SK-N-SH (cell line): ENCODE measurements around the gene SSTR4. TPM values are rescaled to one million over a fixed set of nuclear protein-coding genes. Genes with fewer than 3 reads are reported as not detected.

Source experiments
- CTCF ChIA-PET: fragments of 300-600, 350-600 bp; formaldehyde crosslinking; extraction: SDS; loops from one replicate; lab custom pipeline; 2021; lab: Yijun Ruan, JAX
- POLR2A ChIA-PET: fragments of 350-600 bp; sonication (Branson Sonifier 250); formaldehyde crosslinking; extraction: SDS; loops from one replicate; lab custom pipeline; 2020; ENCODE audit warnings: antibody characterized with exemption, inconsistent platforms; lab: Yijun Ruan, JAX
- DNase-seq: peaks from one replicate; pipeline ENCODE4 v3.0.0; 2012
- H2AFZ ChIP-seq: fragments of 200-600 bp; sonication (generic); 2 replicates; pipeline ENCODE4 v1.8.1; 2016; ENCODE audit warnings: antibody characterized with exemption, mild to moderate bottlenecking, low read depth
- H3F3A ChIP-seq: fragments of 200-600 bp; sonication (generic); replicated peaks from 2 replicates; pipeline ENCODE3; 2016; ENCODE audit warnings: antibody characterized with exemption, mild to moderate bottlenecking; ENCODE audit not compliant: insufficient read depth
- H3K27ac ChIP-seq, 2 experiments: fragments of 200-500 bp in 1 of 2; fragments of 200-600 bp in 1 of 2; sonication (Bioruptor generic) in 1 of 2; sonication (generic), shearing (Covaris generic) in 1 of 2; 2 replicates each; pipeline versions ENCODE4 v1.5.1 to v1.6.1; 2014 to 2016; ENCODE audit warnings: low read depth in 2 of 2, inconsistent platforms in 1 of 2, low read length in 1 of 2, mild to moderate bottlenecking in 1 of 2, mixed read lengths in 1 of 2
- H3K27me3 ChIP-seq: fragments of 200-600 bp; sonication (generic), shearing (Covaris generic); 2 replicates; pipeline ENCODE4 v1.6.1; 2016; ENCODE audit warnings: mixed run types; ENCODE audit not compliant: insufficient read depth
- H3K36me3 ChIP-seq, 2 experiments: fragments of 200-500 bp in 1 of 2; fragments of 200-600 bp in 1 of 2; sonication (Bioruptor generic) in 1 of 2; sonication (generic) in 1 of 2; replicated peaks in 1 of 2; 2 replicates each; pipeline versions ENCODE3 to v1.5.1; 2014 to 2016; ENCODE audit warnings: low read length in 1 of 2, mild to moderate bottlenecking in 1 of 2; ENCODE audit not compliant: insufficient read depth in 2 of 2, control insufficient read depth in 1 of 2
- H3K4me1 ChIP-seq, 2 experiments: fragments of 200-500 bp in 1 of 2; fragments of 200-600 bp in 1 of 2; sonication (Bioruptor generic) in 1 of 2; sonication (generic), shearing (Covaris generic) in 1 of 2; 2 replicates each; pipeline versions ENCODE4 v1.5.1 to v1.6.1; 2014 to 2016; ENCODE audit warnings: low read depth in 1 of 2, low read length in 1 of 2, mixed run types in 1 of 2; ENCODE audit not compliant: insufficient read depth in 2 of 2, control insufficient read depth in 1 of 2
- H3K4me2 ChIP-seq: fragments of 200-600 bp; sonication (generic), shearing (Covaris generic); 2 replicates; pipeline ENCODE4 v1.6.1; 2017; ENCODE audit warnings: mixed run types
- H3K4me3 ChIP-seq, 2 experiments: fragments of 200-500 bp in 1 of 2; fragments of 200-600 bp in 1 of 2; sonication (Bioruptor generic) in 1 of 2; sonication (generic), shearing (Covaris generic) in 1 of 2; 2 replicates each; pipeline versions ENCODE4 v1.5.1 to v1.8.1; 2014 to 2016; ENCODE audit warnings: low read depth in 2 of 2, inconsistent platforms in 1 of 2, low read length in 1 of 2, mild to moderate bottlenecking in 1 of 2, mixed read lengths in 1 of 2, moderate library complexity in 1 of 2
- H3K79me2 ChIP-seq: fragments of 200-600 bp; sonication (generic); 2 replicates; pipeline ENCODE4 v1.8.1; 2017; ENCODE audit warnings: mild to moderate bottlenecking; ENCODE audit not compliant: insufficient read depth
- H3K9ac ChIP-seq: fragments of 200-600 bp; sonication (generic); 2 replicates; pipeline ENCODE4 v1.6.1; 2017; ENCODE audit warnings: mixed run types
- H3K9me2 ChIP-seq: fragments of 200-600 bp; sonication (generic); 2 replicates; pipeline ENCODE4 v1.6.1; 2017; ENCODE audit warnings: mixed run types
- H3K9me3 ChIP-seq: fragments of 200-600 bp; sonication (generic); 2 replicates; pipeline ENCODE4 v1.6.1; 2017; ENCODE audit warnings: mixed run types, mild to moderate bottlenecking, moderate library complexity
- H4K20me1 ChIP-seq: fragments of 200-600 bp; sonication (generic); 2 replicates; pipeline ENCODE4 v1.6.1; 2017; ENCODE audit warnings: mild to moderate bottlenecking, mixed run types; ENCODE audit not compliant: insufficient read depth
- CHD2 ChIP-seq: fragments of 150-350 bp; IDR thresholded peaks from 2 replicates; pipeline ENCODE4 v1.6.1; 2018; ENCODE audit warnings: low read length; ENCODE audit not compliant: partially characterized antibody
- FOSL2 ChIP-seq: IDR thresholded peaks from 2 replicates; pipeline ENCODE4 v1.4.0; 2012; ENCODE audit warnings: low read depth, mild to moderate bottlenecking, moderate library complexity, borderline replicate concordance
- FOXJ3 ChIP-seq: sonication (generic); formaldehyde crosslinking; IDR thresholded peaks from 2 replicates; pipeline ENCODE4 v1.5.1; 2020; ENCODE audit warnings: mild to moderate bottlenecking, missing genetic modification reagents
- GABPA ChIP-seq: IDR thresholded peaks from 2 replicates; pipeline ENCODE4 v1.4.0; 2012; ENCODE audit warnings: low read depth, mild to moderate bottlenecking
- NFIC ChIP-seq: IDR thresholded peaks from 2 replicates; pipeline ENCODE4 v1.4.0; 2012; ENCODE audit warnings: borderline replicate concordance
- NRF1 ChIP-seq: IDR thresholded peaks from 2 replicates; pipeline ENCODE4 v1.6.1; 2012; ENCODE audit warnings: low read depth, mild to moderate bottlenecking, low read length
- TAF1 ChIP-seq: IDR thresholded peaks from 2 replicates; pipeline ENCODE4 v1.6.1; 2012; ENCODE audit warnings: low read depth, mild to moderate bottlenecking, low read length, moderate library complexity, borderline replicate concordance
- WGBS: methylation state at CpG from one replicate; pipeline ENCODE4 v1.1.6; 2017; ENCODE audit warnings: low lambda C conversion rate; 5-methylcytosine and 5-hydroxymethylcytosine counted together
- polyA plus RNA-seq, 3 experiments: library from polyadenylated mRNA; depleted of rRNA; stranded (reverse); fragments of >200 nt; gene quantifications; 2 replicates each; pipeline ENCODE4 v1.2.3, GENCODE V29; 2012
- TF ChIP-seq, protein P1 (sequence below): fragments of 200-600 bp; sonication (generic); IDR thresholded peaks from 2 replicates; pipeline ENCODE4 v1.6.1; 2017; ENCODE audit warnings: antibody characterized with exemption, mild to moderate bottlenecking, moderate library complexity
- TF ChIP-seq, protein P2 (sequence below): IDR thresholded peaks from 2 replicates; pipeline ENCODE4; 2012

The SSTR4 gene
- polyA plus RNA-seq, 1 of the 3 experiments (the other 2 are of a cell fraction): not detected

DNA sequence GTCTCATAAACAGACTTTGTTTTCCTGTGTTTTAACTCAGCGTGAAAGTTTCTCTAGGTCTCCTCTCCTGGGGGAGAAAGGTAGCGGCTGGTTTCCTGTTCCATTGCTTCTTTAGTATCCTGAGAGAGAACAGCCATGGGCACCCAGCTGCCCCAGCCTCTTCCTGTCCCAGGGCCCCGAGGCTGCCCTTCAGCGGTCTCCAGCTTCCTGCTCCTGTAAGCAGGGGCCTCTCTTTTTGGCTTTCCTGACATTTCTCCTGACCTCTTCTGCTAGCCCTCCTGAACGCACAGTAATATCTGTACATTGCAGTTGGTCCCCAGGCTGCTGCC is 2.4 kb upstream of the SSTR4 start:
- H2AFZ ChIP-seq: no peak overlapping the region
- no peak overlapping the region for H3K4me2 ChIP-seq
- no peaks in the 10 kb centered on the region for H3K4me1 ChIP-seq
- H3F3A ChIP-seq: no peaks in the 10 kb centered on the region
- no peak overlapping the region for H3K4me3 ChIP-seq
- H4K20me1 ChIP-seq: no peaks in the 10 kb centered on the region
- TF ChIP-seq GABPA (no peak), CHD2 (no peak), NRF1 (no peak), NFIC (no peak), FOXJ3 (no peak), FOSL2 (no peak)
- TF ChIP-seq, protein P1, sequence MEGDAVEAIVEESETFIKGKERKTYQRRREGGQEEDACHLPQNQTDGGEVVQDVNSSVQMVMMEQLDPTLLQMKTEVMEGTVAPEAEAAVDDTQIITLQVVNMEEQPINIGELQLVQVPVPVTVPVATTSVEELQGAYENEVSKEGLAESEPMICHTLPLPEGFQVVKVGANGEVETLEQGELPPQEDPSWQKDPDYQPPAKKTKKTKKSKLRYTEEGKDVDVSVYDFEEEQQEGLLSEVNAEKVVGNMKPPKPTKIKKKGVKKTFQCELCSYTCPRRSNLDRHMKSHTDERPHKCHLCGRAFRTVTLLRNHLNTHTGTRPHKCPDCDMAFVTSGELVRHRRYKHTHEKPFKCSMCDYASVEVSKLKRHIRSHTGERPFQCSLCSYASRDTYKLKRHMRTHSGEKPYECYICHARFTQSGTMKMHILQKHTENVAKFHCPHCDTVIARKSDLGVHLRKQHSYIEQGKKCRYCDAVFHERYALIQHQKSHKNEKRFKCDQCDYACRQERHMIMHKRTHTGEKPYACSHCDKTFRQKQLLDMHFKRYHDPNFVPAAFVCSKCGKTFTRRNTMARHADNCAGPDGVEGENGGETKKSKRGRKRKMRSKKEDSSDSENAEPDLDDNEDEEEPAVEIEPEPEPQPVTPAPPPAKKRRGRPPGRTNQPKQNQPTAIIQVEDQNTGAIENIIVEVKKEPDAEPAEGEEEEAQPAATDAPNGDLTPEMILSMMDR: no peak
- no peaks in the 10 kb centered on the region for H3K36me3 ChIP-seq
- no peaks in the 10 kb centered on the region for H3K9me3 ChIP-seq
- ChIA-PET POLR2A (no interaction called here), CTCF (no interaction called here)
- no peak overlapping the region for H3K9ac ChIP-seq
- H3K27ac ChIP-seq: no peak overlapping the region
- no peaks in the 10 kb centered on the region for H3K9me2 ChIP-seq
- no peaks in the 10 kb centered on the region for H3K79me2 ChIP-seq
- DNase-seq: no peak
- 10% methylated on average over 5 of the region's 5 CpGs for WGBS
- H3K27me3 ChIP-seq: peaks cover 54% of the 10 kb centered on the region

DNA sequence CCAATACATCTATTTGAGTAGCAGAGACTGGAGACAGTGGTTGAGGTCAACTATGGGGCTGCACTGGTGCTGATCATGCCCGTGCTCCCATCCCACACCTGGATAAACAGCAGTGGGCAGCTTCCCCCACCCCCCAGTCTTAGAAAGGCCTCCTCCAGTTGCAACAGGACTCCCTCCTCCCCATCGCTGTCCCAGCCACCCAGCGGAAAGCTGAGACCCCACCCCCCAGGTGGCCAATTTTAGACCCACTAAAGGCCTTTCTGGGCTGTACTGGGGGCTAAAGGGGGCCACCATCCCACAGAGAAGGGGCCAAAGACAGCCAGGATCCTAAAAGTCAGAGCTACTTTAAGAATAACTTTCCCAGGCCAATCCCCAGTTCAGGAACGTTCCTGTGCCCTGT is 1.2 kb upstream of the SSTR4 start:
- H4K20me1 ChIP-seq: no peaks in the 10 kb centered on the region
- H3K9me3 ChIP-seq: no peaks in the 10 kb centered on the region
- no peak overlapping the region for H3K4me2 ChIP-seq
- no peaks in the 10 kb centered on the region for H3K4me1 ChIP-seq
- DNase-seq: no peak
- no peak overlapping the region for H3K9ac ChIP-seq
- H3K36me3 ChIP-seq: no peaks in the 10 kb centered on the region
- ChIA-PET POLR2A (no interaction called here), CTCF (no interaction called here)
- H3F3A ChIP-seq: no peaks in the 10 kb centered on the region
- no peak overlapping the region for H3K4me3 ChIP-seq
- H3K9me2 ChIP-seq: no peaks in the 10 kb centered on the region
- H3K79me2 ChIP-seq: no peaks in the 10 kb centered on the region
- WGBS: 12% methylated on average over 3 of the region's 4 CpGs
- peaks cover 62% of the 10 kb centered on the region for H3K27me3 ChIP-seq
- H3K27ac ChIP-seq: no peak overlapping the region
- no peak for TF ChIP-seq TAF1
- TF ChIP-seq, protein P1: no peak
- TF ChIP-seq, protein P2, sequence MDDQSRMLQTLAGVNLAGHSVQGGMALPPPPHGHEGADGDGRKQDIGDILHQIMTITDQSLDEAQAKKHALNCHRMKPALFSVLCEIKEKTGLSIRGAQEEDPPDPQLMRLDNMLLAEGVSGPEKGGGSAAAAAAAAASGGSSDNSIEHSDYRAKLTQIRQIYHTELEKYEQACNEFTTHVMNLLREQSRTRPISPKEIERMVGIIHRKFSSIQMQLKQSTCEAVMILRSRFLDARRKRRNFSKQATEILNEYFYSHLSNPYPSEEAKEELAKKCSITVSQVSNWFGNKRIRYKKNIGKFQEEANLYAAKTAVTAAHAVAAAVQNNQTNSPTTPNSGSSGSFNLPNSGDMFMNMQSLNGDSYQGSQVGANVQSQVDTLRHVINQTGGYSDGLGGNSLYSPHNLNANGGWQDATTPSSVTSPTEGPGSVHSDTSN: no peak
- H2AFZ ChIP-seq: no peak overlapping the region
